IMR-90 (cell line): Measurements from ENCODE around the gene ANO10. TPM values are rescaled to one million over a fixed set of nuclear protein-coding genes. Genes with fewer than 3 reads are reported as not detected.

Experiments used
- ATAC-seq: fragments of 200-7000 bp; cut with Tn5 transposase; 2 replicates; pipeline ENCODE4 v1.9.1; 2020; ENCODE audit warnings: low read depth, mild to moderate bottlenecking, moderate library complexity
- BruUV-seq: library from RNA; stranded (reverse); fragments of 400-500 nt; replicated peaks from 2 replicates; lab custom pipeline; 2021; lab: Mats Ljungman, UMichigan
- CTCF ChIA-PET: fragments of 300-600 bp; formaldehyde crosslinking; extraction: SDS; loops from one replicate; lab custom pipeline; 2021; ENCODE audit warnings: antibody characterized with exemption; lab: Yijun Ruan, JAX
- POLR2A ChIA-PET: fragments of 300-600 bp; sonication (Branson Sonifier 250); formaldehyde crosslinking; loops from one replicate; lab custom pipeline; 2022; ENCODE audit warnings: antibody characterized with exemption; ENCODE audit not compliant: unreplicated experiment; lab: Charles Lee
- DNase-seq: peaks from one replicate; pipeline ENCODE4 v3.0.0; 2013
- H2AFZ ChIP-seq: replicated peaks from 2 replicates; pipeline ENCODE3; 2013; ENCODE audit warnings: low read length, mild to moderate bottlenecking; ENCODE audit not compliant: poor library complexity
- H2AK5ac ChIP-seq: 2 replicates; pipeline ENCODE4 v1.6.1; 2013; ENCODE audit warnings: low read depth, low read length, inconsistent platforms
- H2AK9ac ChIP-seq: replicated peaks from 2 replicates; pipeline ENCODE3; 2013; ENCODE audit warnings: mild to moderate bottlenecking, low read depth, low read length, moderate library complexity; ENCODE audit not compliant: poor library complexity
- H2BK120ac ChIP-seq: 2 replicates; pipeline ENCODE4 v1.6.1; 2013; ENCODE audit warnings: low read depth, low read length, inconsistent platforms
- H2BK15ac ChIP-seq: 3 replicates; pipeline ENCODE4 v1.6.1; 2013; ENCODE audit warnings: low read depth, low read length, inconsistent platforms
- H2BK20ac ChIP-seq: 2 replicates; pipeline ENCODE4 v1.6.1; 2013; ENCODE audit warnings: low read depth, mild to moderate bottlenecking, inconsistent platforms, low read length, moderate library complexity
- H2BK5ac ChIP-seq: 2 replicates; pipeline ENCODE4 v1.6.1; 2013; ENCODE audit warnings: mild to moderate bottlenecking, low read depth, low read length, inconsistent platforms; ENCODE audit not compliant: poor library complexity, severe bottlenecking
- H3K14ac ChIP-seq: replicated peaks from 2 replicates; pipeline ENCODE4 v1.6.1; 2013; ENCODE audit warnings: low read depth, low read length, inconsistent platforms
- H3K18ac ChIP-seq: 2 replicates; pipeline ENCODE4 v1.6.1; 2013; ENCODE audit warnings: low read depth, low read length, control low read depth
- H3K23ac ChIP-seq: 2 replicates; pipeline ENCODE4 v1.6.1; 2013; ENCODE audit warnings: low read depth, low read length, inconsistent platforms
- H3K27ac ChIP-seq: 2 replicates; pipeline ENCODE4 v1.5.1; 2013; ENCODE audit warnings: mild to moderate bottlenecking, control low read depth, low read length; ENCODE audit not compliant: insufficient read depth
- H3K27me3 ChIP-seq: 2 replicates; pipeline ENCODE4 v1.6.1; 2013; ENCODE audit warnings: low read length; ENCODE audit not compliant: control insufficient read depth, insufficient read depth
- H3K36me3 ChIP-seq: 2 replicates; pipeline ENCODE4 v1.6.1; 2013; ENCODE audit warnings: low read length, mixed read lengths; ENCODE audit not compliant: control insufficient read depth, insufficient read depth
- H3K4ac ChIP-seq: 2 replicates; pipeline ENCODE4 v1.6.1; 2013; ENCODE audit warnings: low read depth, low read length, inconsistent platforms
- H3K4me1 ChIP-seq: 2 replicates; pipeline ENCODE4 v1.6.1; 2013; ENCODE audit warnings: low read length, mixed read lengths; ENCODE audit not compliant: control insufficient read depth, insufficient read depth
- H3K4me2 ChIP-seq: 2 replicates; pipeline ENCODE4 v1.6.1; 2013; ENCODE audit warnings: low read depth, mild to moderate bottlenecking, control low read depth, low read length, moderate library complexity
- H3K4me3 ChIP-seq: 2 replicates; pipeline ENCODE4 v1.5.1; 2013; ENCODE audit warnings: low read depth, mild to moderate bottlenecking, control low read depth, low read length, moderate library complexity; ENCODE audit not compliant: insufficient read depth
- H3K56ac ChIP-seq: 2 replicates; pipeline ENCODE4 v1.6.1; 2013; ENCODE audit warnings: low read length, inconsistent platforms; ENCODE audit not compliant: insufficient read depth; ENCODE audit errors: extremely low read depth
- H3K79me1 ChIP-seq, 2 experiments: 2 replicates each; pipeline ENCODE4 v1.6.1; 2013; ENCODE audit warnings: low read length in 2 of 2, inconsistent platforms in 1 of 2, low read depth in 1 of 2
- H3K9ac ChIP-seq: 2 replicates; pipeline ENCODE4 v1.6.1; 2013; ENCODE audit warnings: low read depth, low read length, control low read depth
- H3K9me1 ChIP-seq: 2 replicates; pipeline ENCODE4 v1.6.1; 2013; ENCODE audit warnings: low read length, inconsistent platforms; ENCODE audit not compliant: insufficient read depth
- H3K9me3 ChIP-seq: 2 replicates; pipeline ENCODE4 v1.6.1; 2013; ENCODE audit warnings: low read length; ENCODE audit not compliant: control insufficient read depth, insufficient read depth
- H4K20me1 ChIP-seq: 2 replicates; pipeline ENCODE4 v1.6.1; 2013; ENCODE audit warnings: low read length, inconsistent platforms; ENCODE audit not compliant: insufficient read depth
- H4K5ac ChIP-seq: 2 replicates; pipeline ENCODE4 v1.6.1; 2013; ENCODE audit warnings: mild to moderate bottlenecking, low read depth, low read length, control low read depth
- H4K8ac ChIP-seq, 2 experiments: 2 replicates each; pipeline ENCODE4 v1.6.1; 2013; ENCODE audit warnings: low read depth in 2 of 2, low read length in 2 of 2, control low read depth in 1 of 2, inconsistent platforms in 1 of 2
- H4K91ac ChIP-seq: 2 replicates; pipeline ENCODE4 v1.6.1; 2013; ENCODE audit warnings: low read depth, low read length, inconsistent platforms; ENCODE audit not compliant: insufficient read depth
- CTCF ChIP-seq: conservative IDR thresholded peaks from 2 replicates; pipeline ENCODE4 v1.5.1; 2012; ENCODE audit warnings: mild to moderate bottlenecking, low read depth, low read length, improper control_type of control experiment
- ELK1 ChIP-seq: fragments of 150-350 bp; IDR thresholded peaks from 2 replicates; pipeline ENCODE4 v1.6.1; 2016; ENCODE audit warnings: low read depth, mild to moderate bottlenecking, low read length, moderate library complexity, borderline replicate concordance
- FOS ChIP-seq: fragments of 150-350 bp; IDR thresholded peaks from 2 replicates; pipeline ENCODE4 v1.6.1; 2016; ENCODE audit warnings: low read depth, low read length
- MAFK ChIP-seq: IDR thresholded peaks from 2 replicates; pipeline ENCODE4 v1.6.1; 2012; ENCODE audit warnings: low read depth, low read length, improper control_type of control experiment
- NFE2L2 ChIP-seq: fragments of 150-350 bp; IDR thresholded peaks from 2 replicates; pipeline ENCODE4 v1.6.1; 2016; ENCODE audit warnings: low read depth, mild to moderate bottlenecking, low read length
- POLR2A ChIP-seq: IDR thresholded peaks from 2 replicates; pipeline ENCODE4 v1.6.1; 2012; ENCODE audit warnings: mild to moderate bottlenecking, low read depth, low read length
- RCOR1 ChIP-seq: IDR thresholded peaks from 2 replicates; pipeline ENCODE4 v1.6.1; 2012; ENCODE audit warnings: mild to moderate bottlenecking, low read length, improper control_type of control experiment; ENCODE audit not compliant: insufficient replicate concordance
- SMC3 ChIP-seq: fragments of 150-350 bp; IDR thresholded peaks from 2 replicates; pipeline ENCODE4 v1.6.1; 2016; ENCODE audit warnings: low read depth, mild to moderate bottlenecking, antibody characterized with exemption, low read length, moderate library complexity
- WGBS, 2 experiments: methylation state at CpG; one replicate each; pipeline versions ENCODE4 v1.1.5 to v1.1.7; 2013; ENCODE audit warnings: missing lambda C conversion rate in 2 of 2; ENCODE audit not compliant: insufficient read length in 1 of 2; ENCODE audit errors: extremely low coverage in 2 of 2; 5-methylcytosine and 5-hydroxymethylcytosine counted together
- dilution Hi-C: fragments of 300-500 bp; cut with HindIII; formaldehyde crosslinking; loops from one replicate; pipeline ENCODE4 v1.14.3; 2018; ENCODE audit warnings: low sequenced_read_pairs; ENCODE audit not compliant: unreplicated experiment
- in situ Hi-C: fragments of 300-500 bp; cut with MboI; formaldehyde crosslinking; loops from 3 replicates; pipeline ENCODE4 v1.14.3; 2019; ENCODE audit warnings: low sequenced_read_pairs, inconsistent platforms, mixed read lengths
- intact Hi-C: fragments of 100-400 bp; cut with micrococcal nuclease; formaldehyde crosslinking; loops from 2 replicates; pipeline ENCODE4 v1.10.0; 2022
- polyA plus RNA-seq, 3 experiments: library from polyadenylated mRNA; depleted of rRNA; stranded (reverse); fragments of >200 nt; gene quantifications; 2 replicates each; pipeline ENCODE4 v1.2.3, GENCODE V29; 2012; ENCODE audit warnings: low replicate concordance in 1 of 3
- total RNA-seq: library from RNA; depleted of rRNA; stranded (reverse); fragments of >200 nt; gene quantifications from 2 replicates; pipeline ENCODE4 v1.2.3, GENCODE V29; 2012

Gene ANO10
- total and polyA plus RNA-seq, 2 of the 4 experiments (the other 2 are of a cell fraction), result 28.5 to 41.6 TPM

GRCh38 chr3:43345246-43345645 is 276.6 kb downstream of the ANO10 start:
- H3K56ac ChIP-seq, result no peak overlapping the region
- ATAC-seq, result no peak
- no TSS peak for BruUV-seq
- no peak overlapping the region for H2AFZ ChIP-seq
- TF ChIP-seq POLR2A (no peak), ELK1 (no peak), RCOR1 (no peak), MAFK (no peak), SMC3 (no peak), NFE2L2 (no peak), FOS (no peak), CTCF (no peak)
- POLR2A ChIA-PET, result no interaction called here
- H3K14ac ChIP-seq, result peak overlapping the region; percentile 61
- dilution Hi-C loops (no loop called here), intact Hi-C loops (no loop called here), in situ Hi-C loops (no loop called here)
- peaks cover 6% of the 10 kb centered on the region; the same call in 1 of the 2 replicates for H3K9me1 ChIP-seq
- H2AK5ac ChIP-seq, result peak overlapping the region; percentile 11; the same call in 1 of the 2 replicates
- no peak for DNase-seq
- no peak overlapping the region for H2AK9ac ChIP-seq
- H4K20me1 ChIP-seq, result no peaks in the 10 kb centered on the region
- peaks cover 2% of the 10 kb centered on the region for H3K4me1 ChIP-seq
- no peak overlapping the region for H3K4me2 ChIP-seq
- no peak overlapping the region for H4K8ac ChIP-seq
- peak overlapping the region; percentile 22 for H2BK5ac ChIP-seq
- no peak overlapping the region for H3K18ac ChIP-seq
- no peak overlapping the region for H4K5ac ChIP-seq
- no peak overlapping the region for H2BK20ac ChIP-seq
- no peak overlapping the region for H3K27ac ChIP-seq
- peaks cover 10 to 45% of the 10 kb centered on the region in 2 experiments for H3K79me1 ChIP-seq
- H3K4me3 ChIP-seq, result no peak overlapping the region
- no peak overlapping the region for H3K9ac ChIP-seq
- H3K27me3 ChIP-seq, result no peaks in the 10 kb centered on the region
- no peaks in the 10 kb centered on the region for H3K9me3 ChIP-seq
- H4K91ac ChIP-seq, result 0 out of 2 replicates have a peak overlapping the region, but pooled peaks have one; percentile 11
- peaks cover 45% of the 10 kb centered on the region for H3K36me3 ChIP-seq
- CTCF ChIA-PET, result no interaction called here
- H2BK120ac ChIP-seq, result no peak overlapping the region
- H2BK15ac ChIP-seq, result 0 out of 3 replicates have a peak overlapping the region, but pooled peaks have one; percentile 5
- WGBS, 2 experiments, result 100% methylated on average over 2 of the region's 4 CpGs; no CpG with 5 or more reads in 1 of the 2 experiments
- 0 out of 2 replicates have a peak overlapping the region, but pooled peaks have one; percentile 4 for H3K4ac ChIP-seq
- H3K23ac ChIP-seq, result no peak overlapping the region
